ENCODE results near the gene LGALS16.

GRCh38 chr19:39647918-39648317 lies 7.8 kb upstream of the LGALS16 start:
- TF ChIP-seq EP300 (IDR thresholded peaks at IDR 0.05), result no peak
- TF ChIP-seq CTCF (IDR thresholded peaks at IDR 0.05), result no peak

Measured in upper lobe of left lung (tissue), 4 donors.